GM23338 (cell line): ENCODE measurements around the gene MRPL18. TPM values are rescaled to one million over a fixed set of nuclear protein-coding genes. Genes with fewer than 3 reads are reported as not detected.

ENCODE experiments used
- ATAC-seq: fragments of 200-7000 bp; cut with Tn5 transposase; 3 replicates; pipeline ENCODE4 v1.9.1; 2020
- DNase-seq: peaks from one replicate; pipeline ENCODE4 v3.0.0-alpha.2; 2015; ENCODE audit warnings: low spot score
- H2AFZ ChIP-seq: fragments of 200-600 bp; sonication (generic); 2 replicates; pipeline ENCODE4 v1.8.0; 2016; ENCODE audit warnings: antibody characterized with exemption, mild to moderate bottlenecking, moderate library complexity
- H3F3A ChIP-seq: fragments of 200-600 bp; sonication (generic); replicated peaks from 2 replicates; pipeline ENCODE4 v1.8.0; 2017; ENCODE audit warnings: antibody characterized with exemption, mixed run types, low read depth
- H3K27ac ChIP-seq: fragments of 200-600 bp; sonication (generic); 2 replicates; pipeline ENCODE4 v1.6.1; 2016; ENCODE audit warnings: low read depth
- H3K27me3 ChIP-seq: fragments of 200-600 bp; sonication (generic); 2 replicates; pipeline ENCODE4 v1.8.0; 2016; ENCODE audit warnings: mild to moderate bottlenecking, mixed run types, moderate library complexity; ENCODE audit not compliant: insufficient read depth
- H3K36me3 ChIP-seq: fragments of 200-600 bp; sonication (generic); 2 replicates; pipeline ENCODE4 v1.8.0; 2016; ENCODE audit warnings: mild to moderate bottlenecking; ENCODE audit not compliant: insufficient read depth
- H3K4me1 ChIP-seq: fragments of 200-600 bp; sonication (generic); 2 replicates; pipeline ENCODE4 v1.8.0; 2016; ENCODE audit warnings: mild to moderate bottlenecking, moderate library complexity; ENCODE audit not compliant: insufficient read depth
- H3K4me2 ChIP-seq: fragments of 200-600 bp; sonication (generic); 2 replicates; pipeline ENCODE4 v1.7.1; 2017; ENCODE audit warnings: mixed run types
- H3K4me3 ChIP-seq: fragments of 200-600 bp; sonication (generic); 2 replicates; pipeline ENCODE4 v1.6.1; 2016; ENCODE audit warnings: mixed run types
- H3K79me2 ChIP-seq: fragments of 200-600 bp; sonication (generic); replicated peaks from 2 replicates; pipeline ENCODE4 v1.8.0; 2017; ENCODE audit warnings: mild to moderate bottlenecking; ENCODE audit not compliant: insufficient read depth
- H3K9me2 ChIP-seq: fragments of 200-600 bp; sonication (generic); 2 replicates; pipeline ENCODE4 v1.8.0; 2017; ENCODE audit not compliant: insufficient read depth
- H4K20me1 ChIP-seq: fragments of 200-600 bp; sonication (generic); replicated peaks from 2 replicates; pipeline ENCODE4 v1.8.0; 2017; ENCODE audit warnings: mild to moderate bottlenecking; ENCODE audit not compliant: insufficient read depth
- H3K27ac Mint-ChIP-seq: 2 replicates; pipeline ENCODE4 v1.8.0; 2020; ENCODE audit warnings: inconsistent platforms, mild to moderate bottlenecking, moderate library complexity, mixed read lengths
- H3K27me3 Mint-ChIP-seq: 3 replicates; pipeline ENCODE4 v1.8.0; 2022; ENCODE audit warnings: low read depth, mild to moderate bottlenecking, moderate library complexity, mixed read lengths, inconsistent platforms; ENCODE audit not compliant: insufficient read depth, poor library complexity
- H3K36me3 Mint-ChIP-seq: 3 replicates; pipeline ENCODE4 v1.8.0; 2021; ENCODE audit warnings: low read depth, mild to moderate bottlenecking, inconsistent platforms, moderate library complexity, mixed read lengths
- H3K4me1 Mint-ChIP-seq: 3 replicates; pipeline ENCODE4 v1.8.0; 2020; ENCODE audit warnings: mild to moderate bottlenecking, inconsistent platforms, mixed read lengths
- H3K4me3 Mint-ChIP-seq: 3 replicates; pipeline ENCODE4 v1.8.0; 2021; ENCODE audit warnings: moderate library complexity, mild to moderate bottlenecking, inconsistent platforms, mixed read lengths
- H3K9me3 Mint-ChIP-seq: 3 replicates; pipeline ENCODE4 v1.8.0; 2020; ENCODE audit warnings: moderate library complexity, mild to moderate bottlenecking, inconsistent platforms, mixed read lengths
- CREB1 ChIP-seq: fragments of 250-450 bp; sonication (Bioruptor Pico); IDR thresholded peaks from 2 replicates; pipeline ENCODE4 v1.5.0; 2020; ENCODE audit warnings: low read depth, mild to moderate bottlenecking, moderate library complexity
- CTCF ChIP-seq, 2 experiments: fragments of 200-600 bp in 1 of 2; sonication (generic) in 1 of 2; conservative IDR thresholded peaks; 2 replicates each; pipeline versions ENCODE4 v1.5.1 to v1.6.1; 2016 to 2017; ENCODE audit warnings: antibody characterized with exemption in 2 of 2, low read depth in 2 of 2, mild to moderate bottlenecking in 2 of 2, moderate library complexity in 1 of 2
- EZH2 ChIP-seq: fragments of 200-600 bp; sonication (generic); IDR thresholded peaks from one replicate; pipeline ENCODE4 v1.8.0; 2017; ENCODE audit warnings: antibody characterized with exemption, mild to moderate bottlenecking, low read depth; ENCODE audit not compliant: unreplicated experiment
- EZH2phosphoT487 ChIP-seq: fragments of 200-600 bp; sonication (generic); IDR thresholded peaks from one replicate; pipeline ENCODE4 v1.8.1; 2018; ENCODE audit warnings: antibody characterized with exemption; ENCODE audit not compliant: unreplicated experiment
- JUNB ChIP-seq: IDR thresholded peaks from one replicate; pipeline ENCODE4 v1.6.1; 2016; ENCODE audit warnings: antibody characterized with exemption; ENCODE audit not compliant: unreplicated experiment
- POLR2AphosphoS5 ChIP-seq: IDR thresholded peaks from 2 replicates; pipeline ENCODE4 v1.6.1; 2016; ENCODE audit warnings: antibody characterized with exemption, low read depth
- REST ChIP-seq: IDR thresholded peaks from one replicate; pipeline ENCODE4 v1.6.1; 2018; ENCODE audit warnings: antibody characterized with exemption; ENCODE audit not compliant: unreplicated experiment
- ZNF114 ChIP-seq: fragments of 250-450 bp; sonication (Bioruptor Pico); IDR thresholded peaks from 2 replicates; pipeline ENCODE4 v1.5.0; 2020; ENCODE audit warnings: mild to moderate bottlenecking, moderate library complexity
- ZNF331 ChIP-seq: fragments of 250-450 bp; sonication (Bioruptor Pico); IDR thresholded peaks from 2 replicates; pipeline ENCODE4 v1.5.0; 2020; ENCODE audit warnings: low read depth, mild to moderate bottlenecking, moderate library complexity
- ZNF462 ChIP-seq: fragments of 250-450 bp; sonication (Bioruptor Pico); IDR thresholded peaks from 2 replicates; pipeline ENCODE4 v1.5.0; 2020; ENCODE audit warnings: mild to moderate bottlenecking, moderate library complexity
- polyA plus RNA-seq: library from polyadenylated mRNA; unstranded; fragments of >200 nt; fragmentation: Nextera tagmentation; extraction: Ambion mirVana; gene quantifications from 2 replicates; pipeline ENCODE4 v1.2.1, GENCODE V29; 2016
- total RNA-seq: library from RNA; depleted of rRNA; stranded (reverse); fragments of >200 nt; shearing (Covaris generic); gene quantifications from 2 replicates; pipeline ENCODE4 v1.2.3, GENCODE V29; 2014

The MRPL18 gene
- total and polyA plus RNA-seq, 2 experiments from 2014 or later, result 91.4 to 228 TPM

- Histone ChIP-seq H3K27me3 (no peaks in the 10 kb centered on the region), H3K36me3 (peaks cover 60% of the 10 kb centered on the region), H3K4me1 (peaks cover 19% of the 10 kb centered on the region), H3K4me3 (peak overlapping the region; percentile 81), H3K79me2 (peaks cover 87% of the 10 kb centered on the region), H3K27ac (no peak overlapping the region), H3K4me2 (peak overlapping the region; percentile 87), H3F3A (peaks cover 3% of the 10 kb centered on the region; the same call in 1 of the 2 replicates), H4K20me1 (peaks cover 43% of the 10 kb centered on the region), H3K9me2 (no peaks in the 10 kb centered on the region), H2AFZ (no peak overlapping the region)
- no peak for DNase-seq
- no peak for ATAC-seq
- Mint-ChIP-seq H3K27ac (peak overlapping the region; percentile 62; the same call in 1 of the 2 replicates), H3K4me3 (peak overlapping the region; percentile 99), H3K9me3 (no peaks in the 10 kb centered on the region), H3K27me3 (peaks cover 5% of the 10 kb centered on the region), H3K4me1 (peaks cover 27% of the 10 kb centered on the region), H3K36me3 (peaks cover 88% of the 10 kb centered on the region)
- TF ChIP-seq CREB1 (CRISPR knock-in tag) (no peak), REST (no peak), POLR2AphosphoS5 (no peak), EZH2phosphoT487 (no peak), CTCF (conservative IDR thresholded peaks at IDR 0.05; ENCODE audit: low read depth in 2 of 2) (no peak), EZH2 (no peak), ZNF114 (no peak), JUNB (no peak), ZNF331 (CRISPR knock-in tag) (no peak), ZNF462 (CRISPR knock-in tag) (no peak)
These were observed 2.0 kb upstream of the MRPL18 start for GRCh38 chr6:159788276-159788675.
